Neural progenitor cell (in vitro differentiated cells): ENCODE results near the gene MRAP. TPM values are rescaled to one million over a fixed set of nuclear protein-coding genes. Genes with fewer than 3 reads are reported as not detected.

Experiments used
- DNase-seq: peaks from one replicate; pipeline ENCODE4 v3.0.0-alpha.2; 2016; ENCODE audit warnings: low spot score
- H2AFZ ChIP-seq: fragments of 200-600 bp; sonication (generic); replicated peaks from 2 replicates; pipeline ENCODE4 v1.6.1; 2016; ENCODE audit warnings: antibody characterized with exemption
- H3F3A ChIP-seq: fragments of 200-600 bp; sonication (generic); 2 replicates; pipeline ENCODE4 v1.6.1; 2016; ENCODE audit warnings: antibody characterized with exemption, low read depth
- H3K27ac ChIP-seq: fragments of 200-600 bp; sonication (generic); 2 replicates; pipeline ENCODE4 v1.5.1; 2016; ENCODE audit warnings: mild to moderate bottlenecking
- H3K27me3 ChIP-seq: fragments of 200-600 bp; sonication (generic); 2 replicates; pipeline ENCODE4 v1.6.1; 2016; ENCODE audit warnings: mild to moderate bottlenecking, moderate library complexity
- H3K36me3 ChIP-seq: fragments of 200-600 bp; sonication (generic); 2 replicates; pipeline ENCODE4 v1.5.1; 2016
- H3K4me1 ChIP-seq: fragments of 200-600 bp; sonication (generic); 2 replicates; pipeline ENCODE4 v1.6.1; 2016; ENCODE audit warnings: mixed run types
- H3K4me2 ChIP-seq: fragments of 200-600 bp; sonication (generic); 2 replicates; pipeline ENCODE4 v1.6.1; 2016
- H3K4me3 ChIP-seq: fragments of 200-600 bp; sonication (generic); 2 replicates; pipeline ENCODE4 v1.5.1; 2016
- H3K79me2 ChIP-seq: fragments of 200-600 bp; sonication (generic); 2 replicates; pipeline ENCODE4 v1.6.1; 2016; ENCODE audit warnings: low read depth
- H3K9ac ChIP-seq: fragments of 200-600 bp; sonication (generic); 2 replicates; pipeline ENCODE4 v1.6.1; 2016
- H3K9me3 ChIP-seq: fragments of 200-600 bp; sonication (generic); 2 replicates; pipeline ENCODE4 v1.5.1; 2016; ENCODE audit warnings: low read depth
- H4K20me1 ChIP-seq: fragments of 200-600 bp; sonication (generic); 2 replicates; pipeline ENCODE4 v1.6.1; 2016; ENCODE audit warnings: low read depth
- H3K27ac Mint-ChIP-seq: 3 replicates; pipeline ENCODE4 v1.8.0; 2021; ENCODE audit warnings: mixed read lengths
- H3K27me3 Mint-ChIP-seq: 2 replicates; pipeline ENCODE4 v1.8.0; 2022; ENCODE audit warnings: low read depth, mild to moderate bottlenecking, inconsistent platforms, moderate library complexity, mixed read lengths; ENCODE audit not compliant: insufficient read depth
- H3K36me3 Mint-ChIP-seq: 3 replicates; pipeline ENCODE4 v1.8.0; 2021; ENCODE audit warnings: mixed read lengths
- H3K4me1 Mint-ChIP-seq: 3 replicates; pipeline ENCODE4 v1.8.0; 2021; ENCODE audit warnings: mixed read lengths
- H3K4me3 Mint-ChIP-seq: 3 replicates; pipeline ENCODE4 v1.8.0; 2021; ENCODE audit warnings: mild to moderate bottlenecking, moderate library complexity, mixed read lengths
- H3K9me3 Mint-ChIP-seq: 3 replicates; pipeline ENCODE4 v1.8.0; 2020; ENCODE audit warnings: mixed read lengths
- CTCF ChIP-seq: fragments of 200-600 bp; sonication (generic); IDR thresholded peaks from 2 replicates; pipeline ENCODE4 v1.5.1; 2017; ENCODE audit warnings: antibody characterized with exemption, mild to moderate bottlenecking
- EZH2 ChIP-seq: fragments of 200-600 bp; sonication (generic); IDR thresholded peaks from 2 replicates; pipeline ENCODE4 v1.6.1; 2017; ENCODE audit warnings: antibody characterized with exemption, mild to moderate bottlenecking, moderate library complexity
- EZH2phosphoT487 ChIP-seq: fragments of 200-600 bp; sonication (generic); IDR thresholded peaks from 2 replicates; pipeline ENCODE4 v1.6.1; 2017; ENCODE audit warnings: antibody characterized with exemption
- total RNA-seq: library from RNA; depleted of rRNA; stranded (reverse); fragments of >200 nt; gene quantifications from 2 replicates; pipeline ENCODE4 v1.2.3, GENCODE V29; 2015; ENCODE audit warnings: low replicate concordance

The MRAP gene
- total RNA-seq, 1 donor from 2014 or later: not detected

- H3K4me2 ChIP-seq: no peak overlapping the region
- H3K27ac ChIP-seq: no peak overlapping the region
- Mint-ChIP-seq H3K27me3 (peaks cover 6% of the 10 kb centered on the region), H3K36me3 (peaks cover 67% of the 10 kb centered on the region), H3K27ac (no peak overlapping the region), H3K4me3 (no peak overlapping the region), H3K4me1 (peaks cover 28% of the 10 kb centered on the region), H3K9me3 (peaks cover 16% of the 10 kb centered on the region)
- H3K27me3 ChIP-seq: no peaks in the 10 kb centered on the region
- peaks cover 3% of the 10 kb centered on the region for H3K36me3 ChIP-seq
- H4K20me1 ChIP-seq: peaks cover 9% of the 10 kb centered on the region
- H3F3A ChIP-seq: no peaks in the 10 kb centered on the region
- no peak overlapping the region for H3K4me3 ChIP-seq
- TF ChIP-seq EZH2phosphoT487 (no peak), CTCF (no peak), EZH2 (no peak)
- DNase-seq: no peak
- H3K4me1 ChIP-seq: peaks cover 4% of the 10 kb centered on the region
- H3K79me2 ChIP-seq: no peaks in the 10 kb centered on the region
- H3K9me3 ChIP-seq: no peaks in the 10 kb centered on the region
- no peak overlapping the region for H3K9ac ChIP-seq
- no peak overlapping the region for H2AFZ ChIP-seq
These were observed 24.0 kb downstream of the MRAP start for GRCh38 chr21:32322676-32323075.

GRCh38 chr21:32325706-32326105 is 27.1 kb downstream of the MRAP start:
- Mint-ChIP-seq H3K4me3 (no peak overlapping the region), H3K9me3 (peaks cover 18% of the 10 kb centered on the region), H3K36me3 (peaks cover 62% of the 10 kb centered on the region), H3K27ac (no peak overlapping the region), H3K4me1 (peaks cover 35% of the 10 kb centered on the region), H3K27me3 (peaks cover 10% of the 10 kb centered on the region)
- H3K27me3 ChIP-seq: no peaks in the 10 kb centered on the region
- peaks cover 15% of the 10 kb centered on the region for H3F3A ChIP-seq
- H3K9ac ChIP-seq: no peak overlapping the region
- no peak overlapping the region for H3K4me3 ChIP-seq
- H3K27ac ChIP-seq: no peak overlapping the region
- no peak overlapping the region for H3K4me2 ChIP-seq
- no peaks in the 10 kb centered on the region for H3K79me2 ChIP-seq
- H3K4me1 ChIP-seq: peaks cover 16% of the 10 kb centered on the region
- H3K36me3 ChIP-seq: peaks cover 3% of the 10 kb centered on the region
- H2AFZ ChIP-seq: no peak overlapping the region
- no peak for DNase-seq
- no peaks in the 10 kb centered on the region for H3K9me3 ChIP-seq
- no peak for TF ChIP-seq CTCF
- no peak for TF ChIP-seq EZH2phosphoT487
- no peak for TF ChIP-seq EZH2
- H4K20me1 ChIP-seq: peaks cover 19% of the 10 kb centered on the region

- Mint-ChIP-seq H3K36me3 (peaks cover 63% of the 10 kb centered on the region), H3K9me3 (peaks cover 31% of the 10 kb centered on the region), H3K4me3 (no peak overlapping the region), H3K27ac (no peak overlapping the region), H3K27me3 (peaks cover 12% of the 10 kb centered on the region), H3K4me1 (peaks cover 53% of the 10 kb centered on the region)
- H3K9ac ChIP-seq: no peak overlapping the region
- peaks cover 5% of the 10 kb centered on the region for H3K9me3 ChIP-seq
- peaks cover 15% of the 10 kb centered on the region for H3K36me3 ChIP-seq
- no peak overlapping the region for H2AFZ ChIP-seq
- H3K4me2 ChIP-seq: no peak overlapping the region
- peaks cover 32% of the 10 kb centered on the region for H3K4me1 ChIP-seq
- H3K27ac ChIP-seq: no peak overlapping the region
- DNase-seq: no peak
- no peaks in the 10 kb centered on the region for H3K79me2 ChIP-seq
- H3K27me3 ChIP-seq: no peaks in the 10 kb centered on the region
- no peak overlapping the region for H3K4me3 ChIP-seq
- peaks cover 33% of the 10 kb centered on the region for H4K20me1 ChIP-seq
- TF ChIP-seq EZH2: no peak
- TF ChIP-seq EZH2phosphoT487: no peak
- no peak for TF ChIP-seq CTCF
- H3F3A ChIP-seq: peaks cover 41% of the 10 kb centered on the region
These were observed 29.9 kb downstream of the MRAP start for GRCh38 chr21:32328595-32328994.
